Left renal cortex interstitium (tissue), 4 donors: ENCODE measurements around the gene NRXN3. TPM values are rescaled to one million over a fixed set of nuclear protein-coding genes. Genes with fewer than 3 reads are reported as not detected.

Experiments used
- DNase-seq, 4 donors: peaks; one replicate each; pipeline ENCODE4 v3.0.0-alpha.2; 2013; ENCODE audit warnings: low read depth in 4 of 4, low spot score in 2 of 4, missing footprints in 1 of 4
- polyA plus RNA-seq, 4 donors: library from polyadenylated mRNA; unstranded; fragments of 120-200 nt; gene quantifications; one replicate each; pipeline ENCODE4 v1.2.1, GENCODE V29; 2013; ENCODE audit not compliant: insufficient read length in 4 of 4

The NRXN3 gene
- polyA plus RNA-seq, 4 donors: 5.4 to 8.4 (median 6.3) TPM

GRCh38 chr14:79298373-79298772 is 1128.2 kb downstream of the NRXN3 start:
- DNase-seq: no peak

- DNase-seq: no peak
These were observed 1129.0 kb downstream of the NRXN3 start for GRCh38 chr14:79299162-79299561.

- DNase-seq: no peak
These were observed 1134.1 kb downstream of the NRXN3 start for GRCh38 chr14:79304279-79304678.

GRCh38 chr14:79306546-79306945 is 1136.4 kb downstream of the NRXN3 start:
- DNase-seq: no peak

GRCh38 chr14:79318371-79318770 is 1148.2 kb downstream of the NRXN3 start:
- DNase-seq: no peak

- DNase-seq: no peak
These were observed 1150.4 kb downstream of the NRXN3 start for GRCh38 chr14:79320561-79320960.

- DNase-seq: no peak
These were observed 1150.9 kb downstream of the NRXN3 start for GRCh38 chr14:79321070-79321469.

- no peak for DNase-seq
These were observed 1154.9 kb downstream of the NRXN3 start for GRCh38 chr14:79325071-79325470.

- DNase-seq: no peak
These were observed 1155.4 kb downstream of the NRXN3 start for GRCh38 chr14:79325557-79325956.

- no peak for DNase-seq
These were observed 1158.7 kb downstream of the NRXN3 start for GRCh38 chr14:79328863-79329262.

- DNase-seq: no peak
These were observed 1161.7 kb downstream of the NRXN3 start for GRCh38 chr14:79331830-79332229.

- no peak for DNase-seq
These were observed 1162.5 kb downstream of the NRXN3 start for GRCh38 chr14:79332504-79333197.

- DNase-seq: no peak
These were observed 1163.0 kb downstream of the NRXN3 start for GRCh38 chr14:79333198-79333546.

- DNase-seq: no peak
These were observed 1164.1 kb downstream of the NRXN3 start for GRCh38 chr14:79334272-79334671.

GRCh38 chr14:79337761-79338160 is 1167.6 kb downstream of the NRXN3 start:
- DNase-seq: no peak

GRCh38 chr14:79342942-79343341 is 1172.8 kb downstream of the NRXN3 start:
- DNase-seq: no peak

GRCh38 chr14:79351011-79351410 is 1180.8 kb downstream of the NRXN3 start:
- no peak for DNase-seq

GRCh38 chr14:79352076-79352630 is 1182.0 kb downstream of the NRXN3 start:
- DNase-seq: no peak

GRCh38 chr14:79354336-79354735 is 1184.2 kb downstream of the NRXN3 start:
- DNase-seq: no peak

- no peak for DNase-seq
These were observed 1185.9 kb downstream of the NRXN3 start for GRCh38 chr14:79356040-79356439.

GRCh38 chr14:79357307-79357706 is 1187.1 kb downstream of the NRXN3 start:
- DNase-seq: no peak

GRCh38 chr14:79363291-79363690 is 1193.1 kb downstream of the NRXN3 start:
- no peak for DNase-seq
